GM12872 (cell line): ENCODE results near the gene CARD19.

ENCODE experiments used
- TF ChIP-seq, protein P1 (sequence below): IDR thresholded peaks from 3 replicates; pipeline ENCODE4 v1.5.1; 2011; ENCODE audit warnings: low read depth, mild to moderate bottlenecking, low read length, moderate library complexity; ENCODE audit not compliant: insufficient read depth

Gene CARD19

DNA sequence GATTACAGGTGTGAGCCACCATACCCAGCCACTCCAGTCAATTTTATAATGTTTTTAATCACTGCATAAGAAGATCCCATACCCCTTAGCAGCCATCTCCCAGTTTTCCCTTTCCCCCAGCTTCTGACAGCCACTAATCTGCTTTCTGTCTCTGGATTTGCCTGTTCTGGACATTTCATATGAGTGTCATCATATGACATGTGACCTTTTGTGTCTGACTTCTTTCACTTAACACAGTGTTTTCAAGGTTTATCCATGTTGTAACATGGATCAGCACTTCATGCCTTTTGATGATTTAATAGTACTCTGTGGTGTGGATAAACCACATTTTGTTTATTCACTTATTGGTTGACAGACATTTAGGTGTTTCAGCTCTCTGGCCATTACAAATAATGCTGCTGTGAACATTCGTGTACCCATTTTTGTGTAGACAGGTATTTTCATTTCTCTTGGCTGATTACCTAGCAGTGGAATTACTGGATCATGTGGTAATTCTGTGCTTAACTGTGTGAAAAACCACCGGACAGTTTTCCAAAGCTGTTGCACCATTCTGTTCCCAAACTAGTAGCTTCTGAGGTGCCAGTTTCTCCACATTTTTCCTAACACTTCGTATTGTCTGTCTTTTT, 28.9 kb upstream of the CARD19 start:
- TF ChIP-seq, protein P1, sequence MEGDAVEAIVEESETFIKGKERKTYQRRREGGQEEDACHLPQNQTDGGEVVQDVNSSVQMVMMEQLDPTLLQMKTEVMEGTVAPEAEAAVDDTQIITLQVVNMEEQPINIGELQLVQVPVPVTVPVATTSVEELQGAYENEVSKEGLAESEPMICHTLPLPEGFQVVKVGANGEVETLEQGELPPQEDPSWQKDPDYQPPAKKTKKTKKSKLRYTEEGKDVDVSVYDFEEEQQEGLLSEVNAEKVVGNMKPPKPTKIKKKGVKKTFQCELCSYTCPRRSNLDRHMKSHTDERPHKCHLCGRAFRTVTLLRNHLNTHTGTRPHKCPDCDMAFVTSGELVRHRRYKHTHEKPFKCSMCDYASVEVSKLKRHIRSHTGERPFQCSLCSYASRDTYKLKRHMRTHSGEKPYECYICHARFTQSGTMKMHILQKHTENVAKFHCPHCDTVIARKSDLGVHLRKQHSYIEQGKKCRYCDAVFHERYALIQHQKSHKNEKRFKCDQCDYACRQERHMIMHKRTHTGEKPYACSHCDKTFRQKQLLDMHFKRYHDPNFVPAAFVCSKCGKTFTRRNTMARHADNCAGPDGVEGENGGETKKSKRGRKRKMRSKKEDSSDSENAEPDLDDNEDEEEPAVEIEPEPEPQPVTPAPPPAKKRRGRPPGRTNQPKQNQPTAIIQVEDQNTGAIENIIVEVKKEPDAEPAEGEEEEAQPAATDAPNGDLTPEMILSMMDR, result no peak

DNA sequence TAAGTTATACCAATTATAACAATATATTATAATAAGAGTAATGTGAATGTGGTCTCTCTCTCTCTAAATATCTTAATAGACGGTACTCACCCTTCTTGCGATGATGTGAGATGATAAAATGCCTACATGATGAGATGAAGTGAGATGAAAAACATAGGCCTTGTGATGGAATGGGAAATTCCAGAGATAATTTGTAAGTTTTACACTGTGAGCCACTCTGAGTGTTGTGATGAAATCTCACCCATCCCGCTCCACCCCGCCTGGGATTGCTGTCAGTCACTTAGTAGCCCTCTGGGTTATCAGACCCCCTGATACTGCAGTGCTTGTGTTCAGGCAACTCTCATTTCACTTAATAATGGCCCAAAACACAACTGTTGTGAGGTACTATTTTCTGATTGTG, 27.1 kb upstream of the CARD19 start:
- TF ChIP-seq, protein P1, result no peak

DNA sequence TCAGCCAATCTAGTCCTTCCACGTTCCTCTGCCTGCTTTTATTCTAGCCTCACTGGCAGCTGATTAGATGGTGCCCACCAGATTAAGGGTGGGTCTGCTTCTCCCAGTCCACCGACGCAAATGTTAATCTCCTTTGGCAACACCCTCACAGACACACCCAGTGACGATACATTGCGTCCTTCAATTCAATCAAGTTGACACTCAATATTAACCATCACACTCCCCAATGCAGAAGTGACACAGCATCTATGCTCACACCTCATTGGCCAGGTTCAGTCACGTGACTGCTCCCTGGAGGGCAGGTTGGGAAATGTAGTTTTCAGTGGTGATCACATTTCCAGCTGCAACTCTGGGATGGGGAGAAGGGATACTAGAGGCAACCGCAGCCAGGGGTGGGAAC, 24.6 kb upstream of the CARD19 start:
- TF ChIP-seq, protein P1, result no peak

DNA sequence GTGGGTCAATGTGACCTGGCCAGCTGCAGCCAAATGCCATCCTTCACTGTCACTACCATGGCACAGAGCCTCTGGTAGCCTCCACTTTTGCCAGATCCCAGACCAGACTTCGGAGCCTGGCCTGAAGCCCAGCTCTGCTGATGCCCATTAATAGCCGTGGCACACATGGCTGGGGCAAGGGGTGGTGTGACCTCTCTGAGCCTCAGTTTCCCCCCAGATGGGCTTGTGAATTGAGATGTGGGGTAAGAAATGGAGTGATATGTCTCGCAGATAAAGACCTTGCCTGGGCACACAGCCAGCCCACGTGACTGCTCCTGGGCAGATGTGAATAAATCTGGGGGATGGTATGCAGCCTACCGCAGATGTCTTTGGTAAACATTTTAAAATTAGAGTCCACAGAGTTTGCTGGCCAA, 23.6 kb upstream of the CARD19 start:
- TF ChIP-seq, protein P1, result no peak

DNA sequence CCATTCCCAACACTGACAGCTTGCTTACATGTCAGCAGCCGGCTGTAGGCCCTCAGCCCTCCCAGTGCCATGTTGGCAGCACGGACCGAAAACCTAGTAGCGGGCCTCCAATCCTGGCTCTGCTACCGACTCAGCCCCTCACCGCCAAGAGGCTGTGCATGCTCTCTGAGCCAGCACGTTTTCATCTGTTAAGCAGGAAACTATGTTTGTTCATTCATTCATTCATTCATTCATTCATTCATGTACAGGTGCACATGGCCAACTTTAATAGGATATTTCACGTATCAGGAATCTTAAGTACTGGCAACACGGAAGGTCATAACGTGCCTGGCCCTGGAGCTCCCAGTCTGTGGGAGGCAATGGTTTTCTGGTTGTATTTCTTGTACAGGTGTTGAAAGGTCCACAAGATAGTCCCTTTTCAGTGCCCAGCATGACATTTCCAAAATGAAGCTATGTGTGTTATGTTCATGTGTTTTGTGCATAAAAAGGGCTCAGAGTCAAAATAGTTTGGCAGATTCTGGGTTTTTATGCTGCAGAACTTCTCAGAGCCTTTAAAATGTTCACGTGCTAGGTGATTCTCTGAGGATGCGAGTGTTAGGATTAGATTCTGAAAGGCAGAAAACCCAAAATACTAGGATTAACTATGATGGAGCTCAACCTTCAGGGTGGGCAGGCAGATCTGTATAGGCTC, 19.8 kb upstream of the CARD19 start:
- TF ChIP-seq, protein P1, result no peak

DNA sequence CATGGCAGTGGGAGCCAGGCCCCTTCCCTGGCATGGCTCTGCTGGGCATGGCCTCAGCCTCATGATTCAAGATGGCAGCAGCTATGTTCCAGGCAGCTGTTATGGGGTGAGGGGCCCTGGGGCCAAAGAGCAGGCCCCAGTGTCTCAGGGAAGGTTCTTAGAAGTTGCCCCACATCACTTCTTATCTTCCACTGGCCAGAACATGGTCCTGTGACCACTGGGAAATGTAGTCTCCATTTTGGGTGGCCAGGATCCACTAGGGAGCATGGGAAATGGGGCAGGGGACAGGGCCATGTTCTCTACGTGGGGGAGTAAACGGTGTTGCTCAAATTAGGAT, 19.3 kb upstream of the CARD19 start:
- TF ChIP-seq, protein P1, result no peak

DNA sequence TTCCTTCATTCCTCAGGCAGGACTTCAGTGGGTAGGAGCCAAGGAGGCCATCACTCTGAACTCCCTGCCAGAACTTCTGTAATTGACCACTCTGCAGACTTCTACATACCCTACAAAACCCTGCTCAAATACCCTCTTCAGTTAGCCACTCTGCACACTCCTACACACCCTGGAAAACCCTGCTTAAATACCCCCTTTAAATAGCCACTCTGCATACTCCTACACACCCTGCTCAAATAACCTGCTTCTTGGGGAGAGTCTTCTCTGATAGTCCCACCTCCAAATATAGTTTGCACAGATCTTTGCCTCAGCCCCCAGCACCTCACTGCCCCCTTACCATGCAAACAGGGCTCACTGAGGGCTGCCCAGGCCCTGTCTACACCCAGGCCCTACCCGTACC, 18.6 kb upstream of the CARD19 start:
- TF ChIP-seq, protein P1, result no peak

DNA sequence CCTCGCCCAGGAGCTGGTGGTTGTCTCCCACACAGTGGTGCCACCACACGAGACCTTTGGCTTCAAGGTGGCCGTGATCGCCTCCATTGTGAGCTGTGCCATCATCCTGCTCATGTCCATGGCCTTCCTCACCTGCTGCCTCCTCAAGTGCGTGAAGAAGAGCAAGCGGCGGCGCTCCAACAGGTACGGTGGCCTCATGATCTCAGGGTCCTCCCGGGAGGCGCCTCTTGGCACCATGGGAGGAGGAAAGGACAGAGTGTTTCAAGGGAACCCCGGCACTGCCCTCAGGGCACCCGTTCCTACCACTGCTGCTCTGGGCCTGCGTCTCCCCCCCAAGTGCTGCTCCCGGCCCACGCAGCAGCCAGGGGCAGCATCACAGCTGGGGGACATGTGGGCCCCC, 18.2 kb upstream of the CARD19 start:
- TF ChIP-seq, protein P1, result no peak
